H1 (cell line): ENCODE measurements around the gene SLC23A2. TPM values are rescaled to one million over a fixed set of nuclear protein-coding genes. Genes with fewer than 3 reads are reported as not detected.
A peak's percentile ranks its signal among the peaks of the same experiment; 100 is the strongest.

Experiments used
- CTCF ChIA-PET: fragments of 300-600 bp; sonication (Branson Sonifier 250); formaldehyde crosslinking; loops from one replicate; lab custom pipeline; 2021; ENCODE audit not compliant: partially characterized antibody; lab: Charles Lee
- POLR2A ChIA-PET: fragments of 300-600 bp; sonication (Branson Sonifier 250); formaldehyde crosslinking; loops from one replicate; lab custom pipeline; 2021; ENCODE audit warnings: inconsistent platforms; ENCODE audit not compliant: partially characterized antibody; lab: Charles Lee
- DNase-seq, 2 experiments: peaks; one replicate each; pipeline versions ENCODE4 v3.0.0 to v3.0.0-alpha.2; 2010 to 2022; ENCODE audit warnings: low spot score in 2 of 2, low read depth in 1 of 2, mixed read lengths in 1 of 2
- FAIRE-seq: peaks from 2 replicates; lab custom pipeline; 2011; peaks lifted over from hg19 to GRCh38; lab: Jason Lieb, UNC
- H2AFZ ChIP-seq: 2 replicates; pipeline ENCODE4 v1.8.1; 2012; ENCODE audit warnings: low read length, inconsistent platforms
- H2AK5ac ChIP-seq: 2 replicates; pipeline ENCODE4 v1.6.1; 2013; ENCODE audit warnings: low read depth, low read length
- H2BK120ac ChIP-seq: replicated peaks from 2 replicates; pipeline ENCODE3; 2013; ENCODE audit warnings: low read depth, low read length, inconsistent platforms
- H2BK12ac ChIP-seq: 2 replicates; pipeline ENCODE4 v1.6.1; 2013; ENCODE audit warnings: low read depth, low read length
- H2BK15ac ChIP-seq: 2 replicates; pipeline ENCODE4 v1.6.1; 2013; ENCODE audit warnings: low read length
- H2BK20ac ChIP-seq: 2 replicates; pipeline ENCODE4 v1.6.1; 2013; ENCODE audit warnings: low read length
- H2BK5ac ChIP-seq: 2 replicates; pipeline ENCODE4 v1.6.1; 2013; ENCODE audit warnings: low read depth, low read length
- H3K14ac ChIP-seq: 2 replicates; pipeline ENCODE4 v1.6.1; 2013; ENCODE audit warnings: inconsistent platforms; ENCODE audit not compliant: insufficient read length
- H3K18ac ChIP-seq: 2 replicates; pipeline ENCODE4 v1.6.1; 2013; ENCODE audit warnings: low read length; ENCODE audit errors: extremely low read depth
- H3K23ac ChIP-seq: 2 replicates; pipeline ENCODE4 v1.6.1; 2013; ENCODE audit warnings: inconsistent platforms; ENCODE audit not compliant: insufficient read length
- H3K23me2 ChIP-seq: 2 replicates; pipeline ENCODE4 v1.6.1; 2013; ENCODE audit warnings: low read depth, low read length
- H3K27ac ChIP-seq: 2 replicates; pipeline ENCODE4 v1.6.1; 2011; ENCODE audit warnings: low read depth, low read length, inconsistent platforms
- H3K27me3 ChIP-seq, 4 experiments: replicated peaks in 1 of 4; 1 replicate in 1 of 4; 2 replicates in 3 of 4; pipeline versions ENCODE4 v1.6.1 to v1.8.1; 2011 to 2013; ENCODE audit warnings: low read length in 3 of 4, mild to moderate bottlenecking in 3 of 4, inconsistent platforms in 2 of 4, mixed read lengths in 2 of 4, moderate library complexity in 1 of 4; ENCODE audit not compliant: control insufficient read depth in 3 of 4, insufficient read depth in 3 of 4; ENCODE audit errors: extremely low read depth in 1 of 4
- H3K36me3 ChIP-seq, 4 experiments: 2 replicates each; pipeline versions ENCODE4 v1.6.1 to v1.8.1; 2011 to 2013; ENCODE audit warnings: mild to moderate bottlenecking in 4 of 4, low read length in 3 of 4, moderate library complexity in 2 of 4, control low read depth in 1 of 4, inconsistent platforms in 1 of 4; ENCODE audit not compliant: insufficient read depth in 4 of 4, control insufficient read depth in 2 of 4
- H3K4ac ChIP-seq: replicated peaks from 2 replicates; pipeline ENCODE3; 2013; ENCODE audit warnings: low read length, low read depth, mixed read lengths, inconsistent platforms; ENCODE audit not compliant: insufficient read length
- H3K4me1 ChIP-seq, 4 experiments: replicated peaks in 1 of 4; 1 replicate in 1 of 4; 2 replicates in 3 of 4; pipeline versions ENCODE4 v1.6.1 to v1.8.1; 2011 to 2013; ENCODE audit warnings: low read length in 3 of 4, inconsistent platforms in 2 of 4, mixed read lengths in 1 of 4; ENCODE audit not compliant: insufficient read depth in 4 of 4, control insufficient read depth in 3 of 4
- H3K4me2 ChIP-seq, 2 experiments: 2 replicates each; pipeline versions ENCODE4 v1.6.1 to v1.8.1; 2011 to 2013; ENCODE audit warnings: low read depth in 2 of 2, low read length in 2 of 2, control low read depth in 1 of 2, inconsistent platforms in 1 of 2, mild to moderate bottlenecking in 1 of 2; ENCODE audit not compliant: insufficient read depth in 1 of 2
- H3K4me3 ChIP-seq, 4 experiments: fragments of 200-600, 300-600 bp in 1 of 4; sonication (generic), shearing (Covaris generic), sonication (Bioruptor Twin) in 1 of 4; 2 replicates each; pipeline versions ENCODE4 v1.5.1 to v1.8.1; 2011 to 2016; ENCODE audit warnings: low read length in 4 of 4, low read depth in 3 of 4, control low read depth in 2 of 4, inconsistent platforms in 2 of 4, mild to moderate bottlenecking in 2 of 4, mixed read lengths in 1 of 4, moderate library complexity in 1 of 4; ENCODE audit not compliant: insufficient read depth in 2 of 4; ENCODE audit errors: extremely low read depth in 1 of 4
- H3K56ac ChIP-seq: replicated peaks from 2 replicates; pipeline ENCODE3; 2013; ENCODE audit warnings: low read depth, mild to moderate bottlenecking, mixed read lengths, low read length, inconsistent platforms; ENCODE audit not compliant: insufficient read length
- H3K79me1 ChIP-seq: 2 replicates; pipeline ENCODE4 v1.6.1; 2013; ENCODE audit warnings: low read depth, low read length, control low read depth
- H3K79me2 ChIP-seq, 2 experiments: 2 replicates each; pipeline versions ENCODE4 v1.6.1 to v1.8.1; 2012 to 2013; ENCODE audit warnings: low read length in 2 of 2, mild to moderate bottlenecking in 2 of 2, inconsistent platforms in 1 of 2; ENCODE audit not compliant: insufficient read depth in 2 of 2, control insufficient read depth in 1 of 2
- H3K9ac ChIP-seq, 4 experiments: replicated peaks in 1 of 4; 1 replicate in 1 of 4; 2 replicates in 3 of 4; pipeline versions ENCODE4 v1.6.1 to v1.8.1; 2011 to 2013; ENCODE audit warnings: low read depth in 3 of 4, low read length in 3 of 4, control low read depth in 2 of 4, mild to moderate bottlenecking in 2 of 4, moderate library complexity in 2 of 4, inconsistent platforms in 1 of 4; ENCODE audit errors: extremely low read depth in 1 of 4
- H3K9me3 ChIP-seq, 2 experiments: 2 replicates each; pipeline versions ENCODE4 v1.6.1 to v1.8.1; 2012 to 2013; ENCODE audit warnings: mild to moderate bottlenecking in 2 of 2, moderate library complexity in 2 of 2, control low read depth in 1 of 2, inconsistent platforms in 1 of 2, low read depth in 1 of 2, low read length in 1 of 2, mixed read lengths in 1 of 2; ENCODE audit not compliant: insufficient read depth in 2 of 2
- H4K20me1 ChIP-seq, 2 experiments: replicated peaks in 1 of 2; 2 replicates each; pipeline versions ENCODE3 to v1.8.1; 2011 to 2013; ENCODE audit warnings: inconsistent platforms in 2 of 2, low read length in 2 of 2, mild to moderate bottlenecking in 1 of 2; ENCODE audit not compliant: insufficient read depth in 2 of 2, control insufficient read depth in 1 of 2
- H4K5ac ChIP-seq: 2 replicates; pipeline ENCODE4 v1.6.1; 2013; ENCODE audit warnings: low read length, low read depth, mixed read lengths, inconsistent platforms; ENCODE audit not compliant: insufficient read length
- H4K8ac ChIP-seq: 2 replicates; pipeline ENCODE4 v1.8.0; 2013; ENCODE audit warnings: mild to moderate bottlenecking, moderate library complexity, low read length, inconsistent platforms; ENCODE audit not compliant: insufficient read depth; ENCODE audit errors: extremely low read depth
- H4K91ac ChIP-seq: replicated peaks from 2 replicates; pipeline ENCODE3; 2013; ENCODE audit warnings: low read length, mixed read lengths, inconsistent platforms; ENCODE audit not compliant: insufficient read length
- CHD1 ChIP-seq: IDR thresholded peaks from 2 replicates; pipeline ENCODE4 v1.6.1; 2012; ENCODE audit warnings: low read depth, low read length, improper control_type of control experiment
- HDAC2 ChIP-seq, 2 experiments: fragments of 300-600 bp in 1 of 2; sonication (generic) in 1 of 2; IDR thresholded peaks; 2 replicates each; pipeline ENCODE4 v1.6.1; 2011 to 2012; ENCODE audit warnings: low read depth in 2 of 2, low read length in 2 of 2, mild to moderate bottlenecking in 2 of 2, moderate library complexity in 2 of 2, borderline replicate concordance in 1 of 2, inconsistent platforms in 1 of 2
- MAX ChIP-seq: IDR thresholded peaks from 2 replicates; pipeline ENCODE4 v1.6.1; 2012; ENCODE audit warnings: inconsistent platforms
- SP1 ChIP-seq: IDR thresholded peaks from 2 replicates; pipeline ENCODE4 v1.6.1; 2011; ENCODE audit warnings: low read depth, low read length
- WGBS, 2 experiments: shearing (Covaris generic) in 1 of 2; methylation state at CpG; one replicate each; pipeline versions ENCODE4 v1.1.6 to v1.1.7; 2013 to 2015; ENCODE audit warnings: low lambda C conversion rate in 2 of 2, mixed read lengths in 2 of 2, inconsistent platforms in 1 of 2, low coverage in 1 of 2, missing lambda C conversion rate in 1 of 2; ENCODE audit not compliant: insufficient replicate concordance in 2 of 2, insufficient coverage in 1 of 2, insufficient read length in 1 of 2; ENCODE audit errors: extremely low coverage in 1 of 2, missing lambda C conversion rate in 1 of 2; 5-methylcytosine and 5-hydroxymethylcytosine counted together
- polyA plus RNA-seq, 7 experiments: library from polyadenylated mRNA; depleted of rRNA in 3 of 7; stranded (reverse) in 5 of 7; unstranded in 2 of 7; fragments of >200 nt in 5 of 7; fragments of 200-250 nt in 2 of 7; gene quantifications; 1 replicate in 5 of 7; 2 replicates in 1 of 7; 4 replicates in 1 of 7; pipeline versions ENCODE4 v1.2.1 to v1.2.3, GENCODE V29; 2011 to 2013; ENCODE audit warnings: missing spikeins in 2 of 7, mixed read lengths in 2 of 7
- total RNA-seq: library from RNA; stranded (reverse); fragmentation: NEBNext Ultra II Directional; extraction: Animal tissue kit (Norgen Biotek cat#: 25700); gene quantifications from 2 replicates; pipeline ENCODE4 v1.2.1, GENCODE V29; 2021

Gene SLC23A2
- total and polyA plus RNA-seq, 2 of the 8 experiments (the other 6 are each of a cell fraction or from before 2014, with no cell fraction given) = 17.0 to 18.6 TPM

GRCh38 chr20:5002077-5002413, 735 bp upstream of the SLC23A2 start:
- Histone ChIP-seq H3K4me1 (peaks cover 0 to 8% (median 2%) of the 10 kb centered on the region in 4 experiments; a peak in 5 of 7 replicates), H3K9me3 (no peaks in the 10 kb centered on the region), H4K91ac (no peak overlapping the region), H2BK5ac (no peak overlapping the region), H2BK15ac (no peak overlapping the region), H4K20me1 (peaks cover 0 to 1% of the 10 kb centered on the region in 2 experiments), H3K79me1 (no peaks in the 10 kb centered on the region; the same call in 1 of the 2 replicates), H3K36me3 (no peaks in the 10 kb centered on the region), H3K4me3 (peak overlapping the region; percentile 37 to 71 (median 64); a peak in 7 of 8 replicates), H3K56ac (no peak overlapping the region), H2BK20ac (no peak overlapping the region), H4K8ac (no peak overlapping the region; the same call in 1 of the 2 replicates), H3K23me2 (peaks cover 11% of the 10 kb centered on the region), H3K14ac (no peak overlapping the region), H4K5ac (no peak overlapping the region), H3K79me2 (peaks cover 2 to 18% of the 10 kb centered on the region in 2 experiments; a peak in 3 of 4 replicates), H3K27ac (no peak overlapping the region), H2AFZ (0 out of 2 replicates have a peak overlapping the region, but pooled peaks have one; percentile 43), H2BK120ac (no peak overlapping the region), H3K23ac (no peak overlapping the region), H3K4ac (no peak overlapping the region), H3K4me2 (peak overlapping the region; percentile 81 to 94), H3K18ac (no peak overlapping the region), H2AK5ac (no peak overlapping the region), H2BK12ac (no peak overlapping the region), H3K9ac (no peak overlapping the region), H3K27me3 (no peaks in the 10 kb centered on the region)
- DNase-seq = no peak
- POLR2A ChIA-PET = no interaction called here
- TF ChIP-seq MAX (0 out of 2 replicates have a peak, but pooled peaks have one; percentile 18), CHD1 (no peak), HDAC2 (IDR thresholded peaks at IDR 0.05; ENCODE audit: borderline replicate concordance in 1 of 2, low read depth in 2 of 2, low read length in 2 of 2) (0 out of 4 replicates have a peak, but pooled peaks have one; percentile 2 to 32), SP1 (0 out of 2 replicates have a peak, but pooled peaks have one; percentile 25)
- FAIRE-seq = peak; percentile 52
- 3% methylated on average over 5 of the region's 5 CpGs; no CpG with 5 or more reads in 1 of the 2 experiments for WGBS, 2 experiments
- CTCF ChIA-PET = no interaction called here
